ENCODE results near the gene RFLNA.
"Not testable (repeated sequence)": the region's sequence is repeated elsewhere in the genome, so short reads cannot be mapped to it uniquely, and the experiment has no call there.

The RFLNA gene

GRCh38 chr12:124297856-124298255 lies 3.0 kb downstream of the RFLNA start:
- Histone ChIP-seq H3K4me1 (ENCODE audit: control insufficient read depth, insufficient read depth, low read length) (peaks cover 23% of the 10 kb centered on the region), H3K4me3 (ENCODE audit: low read depth, low read length) (no peak overlapping the region), H3K9ac (ENCODE audit: low read length) (no peak overlapping the region), H3K36me3 (ENCODE audit: control insufficient read depth, insufficient read depth, low read length) (no peaks in the 10 kb centered on the region), H3K27me3 (ENCODE audit: control insufficient read depth, insufficient read depth, low read length) (peaks cover 44% of the 10 kb centered on the region), H3K27ac (ENCODE audit: low read depth, low read length) (no peak overlapping the region), H3K9me3 (ENCODE audit: control insufficient read depth, insufficient read depth, low read depth, low read length) (no peaks in the 10 kb centered on the region)

- H3K4me1 ChIP-seq (ENCODE audit: control insufficient read depth, insufficient read depth, low read length), result peaks cover 19% of the 10 kb centered on the region
- no peaks in the 10 kb centered on the region for H3K9me3 ChIP-seq (ENCODE audit: control insufficient read depth, insufficient read depth, low read depth, low read length)
- no peaks in the 10 kb centered on the region for H3K36me3 ChIP-seq (ENCODE audit: control insufficient read depth, insufficient read depth, low read length)
- peaks cover 41% of the 10 kb centered on the region for H3K27me3 ChIP-seq (ENCODE audit: control insufficient read depth, insufficient read depth, low read length)
- no peak overlapping the region for H3K4me3 ChIP-seq (ENCODE audit: low read depth, low read length)
- H3K9ac ChIP-seq (ENCODE audit: low read length), result no peak overlapping the region
- no peak overlapping the region for H3K27ac ChIP-seq (ENCODE audit: low read depth, low read length)
Measured at GRCh38 chr12:124298685-124299410, 4.0 kb downstream of the RFLNA start.

- H3K36me3 ChIP-seq (ENCODE audit: control insufficient read depth, insufficient read depth, low read length), result no peaks in the 10 kb centered on the region
- H3K27ac ChIP-seq (ENCODE audit: low read depth, low read length), result no peak overlapping the region
- peaks cover 31% of the 10 kb centered on the region for H3K27me3 ChIP-seq (ENCODE audit: control insufficient read depth, insufficient read depth, low read length)
Measured at GRCh38 chr12:124299628-124300388, 4.9 kb downstream of the RFLNA start.

GRCh38 chr12:124300657-124301056 lies 5.8 kb downstream of the RFLNA start:
- H3K9ac ChIP-seq (ENCODE audit: low read length); H3K4me1 ChIP-seq (ENCODE audit: control insufficient read depth, insufficient read depth, low read length); H3K27ac ChIP-seq (ENCODE audit: low read depth, low read length); H3K4me3 ChIP-seq (ENCODE audit: low read depth, low read length); H3K9me3 ChIP-seq (ENCODE audit: control insufficient read depth, insufficient read depth, low read depth, low read length); H3K36me3 ChIP-seq (ENCODE audit: control insufficient read depth, insufficient read depth, low read length): not testable (repeated sequence)
- peaks cover 25% of the 10 kb centered on the region for H3K27me3 ChIP-seq (ENCODE audit: control insufficient read depth, insufficient read depth, low read length)

More at GRCh38 chr12:124299628-124300388, 4.9 kb downstream of the RFLNA start:
- Histone ChIP-seq H3K9ac (ENCODE audit: low read length) (no peak overlapping the region), H3K9me3 (ENCODE audit: control insufficient read depth, insufficient read depth, low read depth, low read length) (no peaks in the 10 kb centered on the region), H3K4me1 (ENCODE audit: control insufficient read depth, insufficient read depth, low read length) (peaks cover 11% of the 10 kb centered on the region), H3K4me3 (ENCODE audit: low read depth, low read length) (no peak overlapping the region)

GRCh38 chr12:124301084-124301654 lies 6.3 kb downstream of the RFLNA start:
- Histone ChIP-seq H3K27ac (ENCODE audit: low read depth, low read length) (no peak overlapping the region), H3K36me3 (ENCODE audit: control insufficient read depth, insufficient read depth, low read length) (no peaks in the 10 kb centered on the region), H3K4me3 (ENCODE audit: low read depth, low read length) (no peak overlapping the region), H3K9ac (ENCODE audit: low read length) (no peak overlapping the region), H3K27me3 (ENCODE audit: control insufficient read depth, insufficient read depth, low read length) (peaks cover 21% of the 10 kb centered on the region), H3K9me3 (ENCODE audit: control insufficient read depth, insufficient read depth, low read depth, low read length) (no peaks in the 10 kb centered on the region), H3K4me1 (ENCODE audit: control insufficient read depth, insufficient read depth, low read length) (peaks cover 6% of the 10 kb centered on the region)

GRCh38 chr12:124302241-124302806 lies 7.4 kb downstream of the RFLNA start:
- Histone ChIP-seq H3K9ac (ENCODE audit: low read length) (no peak overlapping the region), H3K4me1 (ENCODE audit: control insufficient read depth, insufficient read depth, low read length) (no peaks in the 10 kb centered on the region), H3K27me3 (ENCODE audit: control insufficient read depth, insufficient read depth, low read length) (peaks cover 9% of the 10 kb centered on the region; the same call in 1 of the 2 replicates), H3K9me3 (ENCODE audit: control insufficient read depth, insufficient read depth, low read depth, low read length) (no peaks in the 10 kb centered on the region), H3K36me3 (ENCODE audit: control insufficient read depth, insufficient read depth, low read length) (no peaks in the 10 kb centered on the region), H3K4me3 (ENCODE audit: low read depth, low read length) (no peak overlapping the region), H3K27ac (ENCODE audit: low read depth, low read length) (no peak overlapping the region)

GRCh38 chr12:124302807-124303578 lies 8.1 kb downstream of the RFLNA start:
- peaks cover 4% of the 10 kb centered on the region; the same call in 1 of the 2 replicates for H3K27me3 ChIP-seq (ENCODE audit: control insufficient read depth, insufficient read depth, low read length)
- no peaks in the 10 kb centered on the region for H3K36me3 ChIP-seq (ENCODE audit: control insufficient read depth, insufficient read depth, low read length)
- no peak overlapping the region for H3K4me3 ChIP-seq (ENCODE audit: low read depth, low read length)
- no peaks in the 10 kb centered on the region for H3K9me3 ChIP-seq (ENCODE audit: control insufficient read depth, insufficient read depth, low read depth, low read length)
- no peaks in the 10 kb centered on the region for H3K4me1 ChIP-seq (ENCODE audit: control insufficient read depth, insufficient read depth, low read length)
- H3K27ac ChIP-seq (ENCODE audit: low read depth, low read length), result no peak overlapping the region
- H3K9ac ChIP-seq (ENCODE audit: low read length), result no peak overlapping the region

- Histone ChIP-seq H3K36me3 (ENCODE audit: control insufficient read depth, insufficient read depth, low read length) (no peaks in the 10 kb centered on the region), H3K4me1 (ENCODE audit: control insufficient read depth, insufficient read depth, low read length) (no peaks in the 10 kb centered on the region), H3K27me3 (ENCODE audit: control insufficient read depth, insufficient read depth, low read length) (no peaks in the 10 kb centered on the region), H3K4me3 (ENCODE audit: low read depth, low read length) (no peak overlapping the region), H3K27ac (ENCODE audit: low read depth, low read length) (no peak overlapping the region), H3K9ac (ENCODE audit: low read length) (no peak overlapping the region), H3K9me3 (ENCODE audit: control insufficient read depth, insufficient read depth, low read depth, low read length) (no peaks in the 10 kb centered on the region)
Measured at GRCh38 chr12:124303579-124304313, 8.9 kb downstream of the RFLNA start.

- H3K27me3 ChIP-seq (ENCODE audit: control insufficient read depth, insufficient read depth, low read length), result no peaks in the 10 kb centered on the region
- H3K36me3 ChIP-seq (ENCODE audit: control insufficient read depth, insufficient read depth, low read length), result no peaks in the 10 kb centered on the region
- H3K27ac ChIP-seq (ENCODE audit: low read depth, low read length), result no peak overlapping the region
Measured at GRCh38 chr12:124304314-124304790, 9.5 kb downstream of the RFLNA start.

GRCh38 chr12:124305136-124305535 lies 10.2 kb downstream of the RFLNA start:
- no peaks in the 10 kb centered on the region for H3K9me3 ChIP-seq (ENCODE audit: control insufficient read depth, insufficient read depth, low read depth, low read length)
- no peaks in the 10 kb centered on the region for H3K4me1 ChIP-seq (ENCODE audit: control insufficient read depth, insufficient read depth, low read length)
- H3K27me3 ChIP-seq (ENCODE audit: control insufficient read depth, insufficient read depth, low read length), result no peaks in the 10 kb centered on the region
- no peak overlapping the region for H3K9ac ChIP-seq (ENCODE audit: low read length)
- H3K36me3 ChIP-seq (ENCODE audit: control insufficient read depth, insufficient read depth, low read length), result no peaks in the 10 kb centered on the region
- H3K27ac ChIP-seq (ENCODE audit: low read depth, low read length), result no peak overlapping the region
- H3K4me3 ChIP-seq (ENCODE audit: low read depth, low read length), result no peak overlapping the region

More at GRCh38 chr12:124304314-124304790, 9.5 kb downstream of the RFLNA start:
- Histone ChIP-seq H3K4me3 (ENCODE audit: low read depth, low read length) (no peak overlapping the region), H3K9ac (ENCODE audit: low read length) (no peak overlapping the region), H3K4me1 (ENCODE audit: control insufficient read depth, insufficient read depth, low read length) (no peaks in the 10 kb centered on the region), H3K9me3 (ENCODE audit: control insufficient read depth, insufficient read depth, low read depth, low read length) (no peaks in the 10 kb centered on the region)

Data from HUES6 (cell line).